WTC11 (cell line): ENCODE measurements around the gene ZNF439.

Source experiments
- CBFB ChIP-seq: sonication (generic); formaldehyde crosslinking; IDR thresholded peaks from 2 replicates; pipeline ENCODE4 v1.8.1; 2022; ENCODE audit warnings: mild to moderate bottlenecking, low read depth, missing genetic modification reagents
- ELF4 ChIP-seq: sonication (generic); formaldehyde crosslinking; IDR thresholded peaks from 2 replicates; pipeline ENCODE4 v1.8.1; 2022; ENCODE audit warnings: low read depth, mild to moderate bottlenecking, moderate library complexity, missing genetic modification reagents
- MXD4 ChIP-seq: fragments of 250-450 bp; sonication (Bioruptor Pico); IDR thresholded peaks from 2 replicates; pipeline ENCODE4 v1.8.0; 2021; ENCODE audit warnings: mild to moderate bottlenecking, moderate library complexity, borderline replicate concordance
- TF ChIP-seq, protein P1 (sequence below): fragments of 200-600 bp; IDR thresholded peaks from 2 replicates; pipeline ENCODE4 v1.8.0; 2022; ENCODE audit warnings: antibody characterized with exemption
- TF ChIP-seq, protein P2 (sequence below): sonication (generic); formaldehyde crosslinking; IDR thresholded peaks from 2 replicates; pipeline ENCODE4 v1.8.1; 2023; ENCODE audit warnings: mild to moderate bottlenecking, missing genetic modification reagents
- TF ChIP-seq, protein P3 (sequence below): sonication (generic); formaldehyde crosslinking; IDR thresholded peaks from 2 replicates; pipeline ENCODE4 v1.8.1; 2023; ENCODE audit warnings: mild to moderate bottlenecking, missing genetic modification reagents, moderate library complexity
- TF ChIP-seq, protein P4 (sequence below): sonication (generic); formaldehyde crosslinking; IDR thresholded peaks from 2 replicates; pipeline ENCODE4 v1.8.0; 2022; ENCODE audit warnings: mild to moderate bottlenecking, missing genetic modification reagents

DNA sequence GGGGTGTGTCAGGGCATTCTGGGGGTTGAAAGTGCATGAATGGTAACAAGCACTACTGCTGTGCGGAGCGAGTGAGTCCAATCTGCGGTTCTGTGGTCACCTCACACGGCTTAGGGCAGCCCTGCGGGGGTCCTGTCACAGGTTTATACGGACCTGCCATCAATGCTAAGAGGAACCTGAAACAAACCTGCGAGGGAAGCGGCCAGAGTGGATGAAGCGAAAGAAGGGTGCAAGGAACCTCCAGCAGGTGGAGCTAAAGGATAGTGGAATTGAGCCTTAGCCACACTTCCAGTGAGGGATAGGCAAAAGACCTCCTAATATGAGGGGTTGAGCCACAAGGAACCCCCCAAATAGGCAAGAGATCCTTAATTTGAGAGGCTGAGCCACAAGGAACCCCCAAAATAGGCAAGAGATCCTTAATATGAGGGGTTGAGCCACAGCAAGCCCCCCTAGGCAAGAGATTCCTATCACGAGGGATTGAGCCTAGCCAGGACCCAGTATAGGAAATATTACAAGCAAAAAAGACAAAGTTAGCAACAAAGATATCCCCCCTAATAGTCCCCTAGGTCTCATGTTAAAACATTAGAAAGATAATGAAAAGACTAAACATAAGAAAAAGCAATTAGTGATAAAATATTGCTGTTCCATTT, 32.8 kb downstream of the ZNF439 start:
- TF ChIP-seq, protein P1, sequence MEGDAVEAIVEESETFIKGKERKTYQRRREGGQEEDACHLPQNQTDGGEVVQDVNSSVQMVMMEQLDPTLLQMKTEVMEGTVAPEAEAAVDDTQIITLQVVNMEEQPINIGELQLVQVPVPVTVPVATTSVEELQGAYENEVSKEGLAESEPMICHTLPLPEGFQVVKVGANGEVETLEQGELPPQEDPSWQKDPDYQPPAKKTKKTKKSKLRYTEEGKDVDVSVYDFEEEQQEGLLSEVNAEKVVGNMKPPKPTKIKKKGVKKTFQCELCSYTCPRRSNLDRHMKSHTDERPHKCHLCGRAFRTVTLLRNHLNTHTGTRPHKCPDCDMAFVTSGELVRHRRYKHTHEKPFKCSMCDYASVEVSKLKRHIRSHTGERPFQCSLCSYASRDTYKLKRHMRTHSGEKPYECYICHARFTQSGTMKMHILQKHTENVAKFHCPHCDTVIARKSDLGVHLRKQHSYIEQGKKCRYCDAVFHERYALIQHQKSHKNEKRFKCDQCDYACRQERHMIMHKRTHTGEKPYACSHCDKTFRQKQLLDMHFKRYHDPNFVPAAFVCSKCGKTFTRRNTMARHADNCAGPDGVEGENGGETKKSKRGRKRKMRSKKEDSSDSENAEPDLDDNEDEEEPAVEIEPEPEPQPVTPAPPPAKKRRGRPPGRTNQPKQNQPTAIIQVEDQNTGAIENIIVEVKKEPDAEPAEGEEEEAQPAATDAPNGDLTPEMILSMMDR: peak; percentile 51
- TF ChIP-seq ELF4 (CRISPR knock-in tag): no peak
- TF ChIP-seq, protein P2, sequence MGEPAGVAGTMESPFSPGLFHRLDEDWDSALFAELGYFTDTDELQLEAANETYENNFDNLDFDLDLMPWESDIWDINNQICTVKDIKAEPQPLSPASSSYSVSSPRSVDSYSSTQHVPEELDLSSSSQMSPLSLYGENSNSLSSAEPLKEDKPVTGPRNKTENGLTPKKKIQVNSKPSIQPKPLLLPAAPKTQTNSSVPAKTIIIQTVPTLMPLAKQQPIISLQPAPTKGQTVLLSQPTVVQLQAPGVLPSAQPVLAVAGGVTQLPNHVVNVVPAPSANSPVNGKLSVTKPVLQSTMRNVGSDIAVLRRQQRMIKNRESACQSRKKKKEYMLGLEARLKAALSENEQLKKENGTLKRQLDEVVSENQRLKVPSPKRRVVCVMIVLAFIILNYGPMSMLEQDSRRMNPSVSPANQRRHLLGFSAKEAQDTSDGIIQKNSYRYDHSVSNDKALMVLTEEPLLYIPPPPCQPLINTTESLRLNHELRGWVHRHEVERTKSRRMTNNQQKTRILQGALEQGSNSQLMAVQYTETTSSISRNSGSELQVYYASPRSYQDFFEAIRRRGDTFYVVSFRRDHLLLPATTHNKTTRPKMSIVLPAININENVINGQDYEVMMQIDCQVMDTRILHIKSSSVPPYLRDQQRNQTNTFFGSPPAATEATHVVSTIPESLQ (CRISPR knock-in tag): no peak
- TF ChIP-seq, protein P3, sequence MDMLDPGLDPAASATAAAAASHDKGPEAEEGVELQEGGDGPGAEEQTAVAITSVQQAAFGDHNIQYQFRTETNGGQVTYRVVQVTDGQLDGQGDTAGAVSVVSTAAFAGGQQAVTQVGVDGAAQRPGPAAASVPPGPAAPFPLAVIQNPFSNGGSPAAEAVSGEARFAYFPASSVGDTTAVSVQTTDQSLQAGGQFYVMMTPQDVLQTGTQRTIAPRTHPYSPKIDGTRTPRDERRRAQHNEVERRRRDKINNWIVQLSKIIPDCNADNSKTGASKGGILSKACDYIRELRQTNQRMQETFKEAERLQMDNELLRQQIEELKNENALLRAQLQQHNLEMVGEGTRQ (CRISPR knock-in tag): no peak
- TF ChIP-seq CBFB (CRISPR knock-in tag): no peak
- TF ChIP-seq, protein P4, sequence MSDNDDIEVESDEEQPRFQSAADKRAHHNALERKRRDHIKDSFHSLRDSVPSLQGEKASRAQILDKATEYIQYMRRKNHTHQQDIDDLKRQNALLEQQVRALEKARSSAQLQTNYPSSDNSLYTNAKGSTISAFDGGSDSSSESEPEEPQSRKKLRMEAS: no peak
- TF ChIP-seq MXD4: no peak
